Myocyte (in vitro differentiated cells): ENCODE measurements around the gene C10orf95. TPM values are rescaled to one million over a fixed set of nuclear protein-coding genes. Genes with fewer than 3 reads are reported as not detected.
"Not testable (repeated sequence)": the region's sequence is repeated elsewhere in the genome, so short reads cannot be mapped to it uniquely, and the experiment has no call there.

Experiments used
- DNase-seq: peaks from one replicate; pipeline ENCODE4 v3.0.0-alpha.2; 2012; ENCODE audit warnings: low read depth
- total RNA-seq: library from RNA; depleted of rRNA; stranded (reverse); fragments of >200 nt; gene quantifications from 2 replicates; pipeline ENCODE4 v1.2.3, GENCODE V29; 2014

Gene C10orf95
- total RNA-seq, 1 donor from 2014 or later = not detected

DNA sequence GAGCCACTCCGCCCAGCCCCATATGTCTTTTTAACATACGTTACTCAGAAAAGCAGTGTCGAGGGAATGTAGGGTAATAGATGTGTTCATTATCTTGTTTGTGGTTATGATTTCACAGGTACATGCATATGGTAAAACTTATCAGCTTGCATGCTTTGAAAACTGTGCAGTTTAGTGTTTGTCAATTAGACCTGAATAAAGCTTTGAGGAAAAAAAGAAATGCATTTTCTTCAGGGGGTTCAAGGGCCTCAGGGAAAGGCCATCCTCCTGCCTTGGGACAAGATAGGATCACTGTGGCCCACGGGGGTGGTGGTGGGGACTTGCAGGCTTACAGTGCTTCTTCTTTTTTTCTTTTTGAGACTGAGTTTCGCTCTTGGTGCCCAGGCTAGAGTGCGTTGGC, 16.0 kb upstream of the C10orf95 start:
- no peak for DNase-seq

DNA sequence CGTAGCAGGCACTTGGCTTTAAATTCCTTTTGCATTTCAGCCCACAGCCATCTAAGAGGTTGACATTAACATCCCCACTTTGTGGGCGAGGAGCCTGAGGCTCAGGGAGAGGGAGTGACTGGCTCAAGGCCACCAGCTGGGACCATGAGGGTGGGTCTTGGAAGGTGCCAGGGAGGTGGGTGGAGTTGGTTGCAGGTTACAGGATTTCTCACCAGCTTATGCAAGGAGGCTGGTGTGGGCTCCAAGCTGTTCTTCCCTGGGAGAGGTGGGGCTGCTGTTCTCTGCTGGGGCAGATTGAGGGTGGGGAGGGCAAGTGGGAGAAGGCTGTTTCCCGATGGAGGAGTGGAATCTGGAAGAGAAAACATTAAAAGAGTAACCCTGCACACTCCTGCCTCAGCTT, 14.1 kb upstream of the C10orf95 start:
- no peak for DNase-seq

DNA sequence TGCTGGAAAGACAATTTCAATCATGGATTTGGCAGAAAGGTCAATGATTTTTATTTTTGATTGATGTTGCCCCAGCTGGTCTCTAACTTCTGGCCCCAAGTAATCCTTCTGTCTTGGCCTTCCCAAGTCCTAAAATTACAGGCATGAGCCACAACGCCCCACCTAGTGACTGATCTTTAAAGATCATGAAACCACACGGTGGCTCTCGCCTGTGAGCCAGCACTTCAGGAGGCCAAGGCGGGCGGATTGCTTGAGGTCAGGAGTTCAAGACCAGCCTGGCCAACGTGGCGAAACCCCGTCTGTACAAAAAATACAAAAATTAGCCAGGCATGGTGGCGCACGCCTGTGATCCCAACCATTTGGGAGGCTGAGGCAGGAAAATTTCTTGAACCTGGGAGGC, 12.6 kb upstream of the C10orf95 start:
- no peak for DNase-seq

DNA sequence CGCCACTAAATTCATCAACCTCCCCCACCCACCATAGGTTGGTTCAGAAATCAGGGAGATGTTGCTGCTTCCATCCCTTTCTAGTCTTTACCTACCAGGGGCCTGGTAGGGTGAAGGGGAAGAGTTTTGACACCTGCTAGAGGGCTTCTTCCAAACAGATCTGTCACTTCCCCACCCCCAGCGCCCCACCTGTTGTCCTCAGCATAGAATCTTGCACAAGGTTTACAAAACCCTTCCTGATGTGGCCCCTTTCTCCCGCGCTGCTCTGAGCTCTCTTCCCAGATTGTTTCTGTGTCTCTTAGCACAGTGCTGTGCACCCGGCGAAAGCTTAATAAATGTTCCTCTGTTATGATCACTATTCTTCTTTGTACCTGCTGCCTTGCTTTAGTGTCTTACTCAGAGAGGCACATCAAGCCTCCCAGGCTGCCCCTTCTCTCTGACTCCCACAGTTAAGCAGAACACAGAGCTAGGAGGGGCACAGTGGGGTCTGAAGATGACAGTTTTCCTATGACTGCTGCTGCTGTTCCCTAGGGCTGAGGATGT, 11.2 kb upstream of the C10orf95 start:
- DNase-seq = peak; percentile 29

DNA sequence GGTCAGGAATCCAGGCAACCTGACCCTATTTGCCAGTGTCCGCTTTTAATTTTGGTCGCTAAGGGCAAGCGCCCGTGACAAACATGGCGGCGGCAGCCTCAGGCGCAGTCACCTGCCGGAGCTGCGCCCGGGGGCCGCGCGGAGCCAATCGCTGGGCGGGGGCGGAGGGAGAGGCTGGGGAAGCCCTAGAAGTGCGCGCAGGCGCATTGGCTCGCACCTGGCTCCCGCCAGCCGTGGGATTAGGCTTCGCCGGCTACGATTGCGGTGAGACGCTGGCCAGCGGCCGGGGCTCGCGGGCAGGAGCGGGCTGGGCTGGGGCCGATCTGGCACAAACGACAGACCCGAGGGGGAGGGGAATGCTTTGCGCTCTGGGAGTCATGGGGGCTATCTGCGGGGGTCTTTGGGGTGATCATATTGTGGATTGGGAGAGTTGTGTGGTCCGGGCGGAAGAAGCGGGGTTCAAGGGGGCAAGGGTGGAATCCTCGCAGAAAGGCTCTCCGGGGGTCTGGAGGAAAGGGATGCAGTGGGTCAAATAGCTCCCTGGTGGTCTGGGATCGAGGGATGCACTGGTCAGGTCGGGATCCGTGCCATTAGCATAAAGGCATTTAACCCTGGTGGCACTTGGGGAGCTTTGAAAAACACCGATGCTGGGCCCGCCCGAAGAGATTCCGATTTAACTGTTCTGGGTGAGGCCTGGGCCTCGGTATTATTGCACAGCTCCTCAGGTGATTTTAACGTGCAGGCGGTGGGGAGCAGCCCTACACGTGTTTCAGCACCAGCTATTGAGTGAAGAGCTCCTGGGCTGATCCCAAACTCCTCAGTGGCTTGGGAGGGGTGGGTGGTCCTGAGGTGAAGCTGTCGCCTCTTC, 10.1 kb upstream of the C10orf95 start:
- peak; percentile 91 for DNase-seq

DNA sequence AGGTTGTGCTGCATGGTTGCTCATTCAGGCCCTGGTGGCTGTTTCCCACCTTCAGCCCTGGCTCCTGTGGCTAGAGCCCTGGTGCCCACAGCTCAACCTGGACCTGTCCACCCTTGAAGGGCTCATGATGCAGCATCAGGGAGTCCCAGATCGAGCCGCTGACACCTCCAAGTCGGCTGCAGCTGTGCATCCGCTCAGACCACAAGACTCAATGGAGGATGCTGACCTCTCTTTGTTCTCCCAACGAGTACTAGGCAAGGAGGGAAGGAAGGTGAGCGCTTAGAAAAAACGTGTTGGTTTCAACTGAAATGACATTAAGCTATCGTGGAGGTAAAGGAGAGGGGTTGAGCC, 9.5 kb upstream of the C10orf95 start:
- no peak for DNase-seq

DNA sequence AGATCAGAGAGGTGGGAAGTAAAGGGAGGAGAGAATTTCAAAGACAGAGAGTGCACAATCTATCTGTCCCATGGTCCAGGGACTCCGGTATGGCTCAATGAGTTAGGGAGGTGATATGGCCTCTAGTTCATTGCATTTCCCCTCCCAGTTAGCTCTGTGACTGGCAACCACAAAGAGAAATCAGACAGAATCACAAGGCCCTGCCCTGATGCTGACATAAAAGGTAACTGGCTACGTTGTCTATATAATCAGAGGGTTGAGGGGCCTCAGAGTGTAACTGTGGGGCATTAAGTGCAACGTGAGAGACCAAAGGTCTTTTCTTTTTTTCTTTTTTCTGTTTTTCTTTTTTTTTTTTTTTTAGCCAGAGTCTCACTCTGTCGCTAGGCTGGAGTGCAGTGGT, 7.3 kb upstream of the C10orf95 start:
- DNase-seq = no peak

DNA sequence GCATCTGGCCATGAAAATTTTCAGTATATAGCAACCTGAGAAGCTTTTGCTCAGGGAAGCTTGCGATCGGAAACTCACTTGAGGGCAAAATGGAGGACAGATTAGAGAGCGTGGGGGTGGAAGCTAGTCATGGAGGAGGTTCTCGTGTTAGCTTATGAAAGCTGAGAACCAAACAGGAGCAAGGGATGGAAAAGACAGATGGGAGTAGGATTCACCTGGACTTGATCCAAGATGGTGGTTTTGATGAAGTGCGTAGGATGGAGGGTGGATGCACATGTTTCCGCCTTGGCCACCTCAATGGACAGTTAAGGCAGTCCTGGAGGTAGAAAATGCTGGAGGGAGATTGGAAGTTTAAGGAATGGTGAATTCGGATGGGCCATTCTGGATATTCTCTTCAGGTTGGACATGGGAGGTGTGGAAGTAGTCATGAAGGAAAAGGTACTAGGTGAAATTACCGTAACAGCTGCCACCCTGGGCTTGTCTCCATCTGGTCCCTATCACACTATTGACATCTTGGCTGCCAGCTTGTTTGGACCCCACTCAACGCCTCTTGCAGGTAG, 6.3 kb upstream of the C10orf95 start:
- no peak for DNase-seq

DNA sequence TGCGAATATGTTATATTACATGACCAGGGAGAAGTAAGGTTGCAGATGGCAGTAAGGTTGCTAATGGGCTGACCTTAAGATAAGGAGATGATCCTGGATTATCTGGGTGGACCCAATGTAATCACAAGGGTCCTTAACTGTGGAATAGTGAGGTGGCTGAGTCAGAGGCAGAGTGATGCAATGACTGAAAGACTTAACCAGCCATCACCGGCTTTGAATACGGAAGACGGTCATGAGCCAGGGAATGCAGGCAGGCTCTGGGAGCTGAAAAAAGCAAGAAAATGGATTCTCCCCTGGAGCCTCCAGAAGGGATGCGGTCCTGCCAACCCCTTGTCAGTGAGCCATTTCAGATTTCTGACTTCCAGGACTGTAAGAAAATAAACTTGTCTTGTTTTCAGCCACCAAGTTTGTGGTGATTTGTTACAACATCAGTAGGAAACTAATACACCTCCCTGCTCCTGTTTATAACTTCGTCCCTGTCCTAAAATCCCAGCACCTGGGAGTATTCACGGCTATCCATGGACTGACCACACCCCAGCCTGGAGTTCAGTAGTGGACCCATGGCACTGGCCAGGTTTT, 4.6 kb upstream of the C10orf95 start:
- peak; percentile 45 for DNase-seq

DNA sequence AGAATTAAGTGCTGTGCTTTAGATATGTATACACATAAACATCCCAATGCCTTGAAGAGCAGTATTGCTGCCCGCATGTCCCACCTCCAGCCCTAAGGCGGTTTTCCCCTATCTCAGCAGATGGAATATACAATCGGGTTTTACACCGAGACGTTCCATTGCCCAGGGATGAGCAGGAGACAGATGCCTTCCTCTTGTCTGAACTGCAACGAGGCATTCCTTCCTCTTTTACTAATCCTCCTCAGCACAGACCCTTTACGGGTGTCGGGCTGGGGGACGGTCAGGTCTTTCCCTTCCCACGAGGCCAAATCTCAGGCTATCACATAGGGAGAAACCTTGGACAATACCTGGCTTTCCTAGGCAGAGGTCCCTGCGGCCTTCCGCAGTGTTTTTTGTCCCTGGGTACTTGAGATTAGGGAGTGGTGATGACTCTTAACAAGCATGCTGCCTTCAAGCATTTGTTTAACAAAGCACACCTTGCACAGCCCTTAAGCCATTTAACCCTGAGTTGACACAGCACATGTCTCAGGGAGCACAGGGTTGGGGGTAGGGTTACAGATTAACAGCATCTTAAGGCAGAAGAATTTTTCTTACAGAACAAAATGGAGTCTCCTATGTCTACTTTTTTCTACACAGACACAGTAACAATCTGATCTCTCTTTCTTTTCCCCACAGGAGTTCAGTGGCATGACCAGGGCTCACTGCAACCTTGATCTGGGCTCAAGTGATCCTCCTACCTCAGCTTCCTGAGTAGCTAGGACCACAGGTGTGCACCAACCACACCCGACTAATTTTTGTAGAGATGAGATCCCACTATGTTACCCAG, 3.5 kb upstream of the C10orf95 start:
- DNase-seq = not testable (repeated sequence)

DNA sequence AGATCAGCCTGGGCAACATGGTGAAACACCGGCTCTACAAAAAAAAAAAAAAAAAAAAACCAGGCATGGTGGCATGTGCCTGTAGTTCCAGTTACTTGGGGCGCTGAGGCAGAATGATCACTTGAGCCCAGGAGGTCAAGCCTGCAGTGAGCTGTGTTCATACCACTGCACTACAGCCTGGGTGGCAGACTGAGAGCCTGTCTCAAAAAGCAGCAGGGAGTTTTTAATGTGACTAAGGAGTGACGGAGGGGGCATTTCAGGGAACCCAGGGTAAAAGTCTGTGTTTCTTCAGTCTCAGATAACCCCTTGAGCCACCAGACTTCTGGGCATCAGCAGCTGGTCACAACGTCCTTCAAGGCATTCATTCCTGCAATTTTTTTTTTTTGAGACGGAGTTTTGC, 2.2 kb upstream of the C10orf95 start:
- DNase-seq = no peak

DNA sequence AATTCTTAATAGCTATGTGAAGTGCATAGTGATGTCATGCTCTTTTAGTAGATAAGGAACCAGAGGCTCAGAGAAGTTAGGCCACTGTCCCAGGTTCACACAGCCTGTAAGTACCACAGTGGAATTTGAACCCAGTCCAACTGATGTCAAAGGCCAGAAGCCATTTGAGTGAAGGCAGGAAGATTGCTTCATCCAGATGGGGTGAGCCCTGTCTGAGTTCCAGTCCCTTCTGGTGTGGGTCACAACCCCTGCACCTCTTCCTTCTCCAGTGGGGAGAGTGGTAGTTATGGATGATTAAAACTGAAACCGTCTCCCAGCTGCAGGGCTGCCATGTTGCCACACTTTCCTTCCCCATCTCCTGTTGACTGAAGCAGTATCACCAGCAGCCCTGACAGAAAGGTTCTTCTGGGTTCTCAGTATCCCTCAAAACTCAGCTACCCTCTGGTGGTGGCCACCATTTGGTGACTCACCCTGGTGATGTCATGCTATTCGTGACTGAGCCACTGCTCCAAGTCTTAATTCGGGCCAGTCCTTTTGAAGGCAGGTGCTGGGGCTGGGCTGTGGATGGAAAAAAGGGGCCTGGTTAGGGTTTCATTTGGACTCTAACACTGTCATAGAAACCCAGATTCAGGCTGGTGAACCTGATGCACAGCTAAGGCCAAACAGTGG, 1.5 kb upstream of the C10orf95 start:
- peak; percentile 95 for DNase-seq

DNA sequence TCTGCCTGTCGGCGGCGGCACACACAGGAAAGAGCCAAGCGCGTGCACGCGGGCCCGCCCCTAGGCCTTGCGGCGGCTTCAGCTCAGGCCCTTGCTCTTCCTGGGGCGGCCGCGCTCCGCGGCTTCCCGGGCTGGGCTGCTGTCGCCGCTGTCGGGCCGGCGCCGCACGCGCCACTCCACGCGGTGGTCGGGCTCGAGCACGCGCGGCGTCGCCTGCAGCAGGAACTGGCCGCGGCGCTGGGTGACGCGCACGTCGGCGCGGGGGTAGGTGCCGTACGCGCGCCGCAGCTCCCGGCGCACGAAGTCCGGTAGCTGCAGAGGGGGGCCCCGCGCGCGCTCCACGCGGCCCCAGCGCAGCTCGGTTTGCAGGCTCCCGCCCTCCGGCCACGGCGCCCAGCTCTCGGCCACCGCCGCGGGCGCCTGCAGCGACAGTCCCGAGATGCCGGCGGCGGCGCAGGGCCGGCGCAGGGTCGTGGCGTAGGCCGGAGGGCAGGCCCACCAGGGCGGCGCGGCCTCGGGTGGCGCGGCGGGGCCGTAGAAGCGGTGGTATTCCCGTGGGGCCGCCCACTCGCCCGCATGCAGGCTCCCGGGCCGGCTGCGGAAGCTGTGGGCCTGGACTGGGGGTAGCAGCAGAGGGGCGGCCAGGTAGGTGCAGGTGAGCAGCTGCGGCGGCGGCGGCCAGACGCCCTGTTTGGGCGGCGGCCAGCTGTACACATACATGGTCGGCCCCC, 804 bp downstream of the C10orf95 start:
- DNase-seq = peak; percentile 80

DNA sequence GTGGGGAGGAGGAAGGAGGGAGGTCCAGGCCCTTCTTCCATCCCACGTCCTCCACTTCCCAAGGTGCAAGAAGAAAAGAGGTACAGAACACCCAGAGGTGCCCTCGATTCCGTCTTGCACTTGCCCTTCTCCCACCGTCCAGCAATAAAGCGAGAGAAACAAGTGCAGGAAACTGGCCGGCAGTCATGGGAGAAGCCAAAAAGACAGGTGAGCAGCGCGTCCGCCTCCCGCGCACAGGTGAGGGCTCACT, 1.3 kb downstream of the C10orf95 start:
- DNase-seq = no peak

DNA sequence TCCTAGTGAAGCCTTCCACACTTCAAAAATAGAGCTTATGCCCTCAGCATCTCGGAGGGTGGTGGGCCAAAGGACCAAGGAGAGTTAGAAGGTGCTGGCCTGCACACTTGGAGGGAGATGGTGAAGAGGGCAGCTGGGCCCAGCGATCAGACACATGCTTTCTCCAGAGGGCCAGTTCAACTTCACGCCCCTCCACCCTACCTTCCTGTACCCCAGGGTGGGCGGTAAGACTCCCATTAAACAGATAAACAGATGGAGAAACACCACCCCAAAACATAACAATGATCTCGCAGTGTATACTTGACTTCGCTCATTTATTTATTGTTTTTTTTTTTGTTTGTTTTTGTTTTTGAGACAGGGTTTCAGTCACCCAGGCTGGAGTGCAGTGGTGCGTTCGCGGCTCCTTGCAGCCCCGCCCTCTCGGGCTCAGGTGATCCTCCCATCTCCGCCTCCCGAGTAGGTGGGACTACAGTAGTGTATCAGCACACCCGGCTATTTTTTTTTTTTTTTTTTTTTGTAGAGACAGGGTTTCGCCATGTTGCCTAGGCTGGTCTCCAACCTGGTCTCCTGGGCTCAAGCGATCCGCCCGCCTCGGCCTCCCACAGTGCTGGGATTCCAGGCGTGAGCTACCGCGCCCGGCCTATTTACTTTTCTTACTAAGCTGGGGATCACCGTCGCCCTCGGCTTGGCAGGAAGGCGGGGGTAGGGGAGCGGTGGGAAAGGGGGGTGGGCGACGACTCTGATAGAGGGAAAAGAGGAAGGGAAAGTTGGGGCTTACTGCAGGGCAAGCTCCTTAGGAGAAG, 1.8 kb downstream of the C10orf95 start:
- no peak for DNase-seq

DNA sequence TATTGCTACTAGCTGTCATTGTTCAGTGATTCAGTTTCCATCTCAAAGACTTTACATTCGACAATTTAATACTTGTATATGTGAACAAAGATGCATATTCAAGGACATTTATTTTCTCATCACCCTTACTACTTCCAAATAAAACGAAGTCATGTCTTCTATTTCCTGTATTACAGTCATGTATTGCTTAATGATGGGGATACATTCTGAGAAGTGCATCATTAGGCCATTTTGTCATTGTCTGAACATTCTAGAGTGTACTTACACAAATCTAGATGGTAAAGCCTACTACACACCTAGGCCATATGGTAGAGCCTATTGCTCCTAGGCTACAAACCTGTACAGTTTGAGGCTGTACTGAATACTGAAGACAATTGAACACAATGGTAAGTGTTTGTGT, 6.5 kb downstream of the C10orf95 start:
- DNase-seq = no peak

DNA sequence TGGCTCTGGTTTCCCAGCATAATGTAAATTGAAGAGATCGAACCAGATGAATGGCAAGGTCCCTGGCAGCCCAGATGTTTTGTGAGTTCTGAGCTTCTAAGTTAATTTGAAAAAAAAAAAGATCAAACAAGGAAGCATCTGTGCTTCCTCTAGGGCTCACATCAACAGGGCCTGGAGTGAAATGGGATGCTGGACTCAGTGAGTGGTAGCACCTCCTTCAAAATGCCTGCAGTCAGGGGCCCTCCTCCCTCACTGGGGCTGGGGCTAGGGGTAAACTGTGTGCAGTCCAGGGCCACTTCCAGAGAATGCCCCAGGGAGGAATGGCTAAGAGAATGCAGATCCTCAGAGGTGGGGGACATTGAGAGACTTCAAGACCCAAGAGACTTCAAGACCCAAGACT, 13.0 kb downstream of the C10orf95 start:
- DNase-seq = no peak

DNA sequence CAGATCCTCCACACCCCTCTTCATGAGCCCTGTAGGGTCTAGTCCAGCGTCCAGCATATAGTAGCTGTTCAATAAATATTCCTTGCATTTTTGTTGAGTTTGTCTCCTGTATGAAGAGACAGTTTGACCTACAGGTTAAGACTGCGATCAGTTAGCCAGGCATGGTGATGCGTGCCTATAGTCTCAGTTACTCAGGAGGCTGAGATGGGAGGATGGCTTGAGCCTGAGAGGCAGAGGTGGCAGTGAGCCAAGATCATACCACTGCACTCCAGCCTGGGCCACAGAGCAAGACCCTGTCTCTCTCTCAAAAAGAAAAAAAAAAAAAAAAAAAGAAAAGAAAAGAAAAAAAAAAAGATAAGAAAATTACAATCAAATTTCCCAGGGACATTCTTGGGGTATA, 13.8 kb downstream of the C10orf95 start:
- no peak for DNase-seq

DNA sequence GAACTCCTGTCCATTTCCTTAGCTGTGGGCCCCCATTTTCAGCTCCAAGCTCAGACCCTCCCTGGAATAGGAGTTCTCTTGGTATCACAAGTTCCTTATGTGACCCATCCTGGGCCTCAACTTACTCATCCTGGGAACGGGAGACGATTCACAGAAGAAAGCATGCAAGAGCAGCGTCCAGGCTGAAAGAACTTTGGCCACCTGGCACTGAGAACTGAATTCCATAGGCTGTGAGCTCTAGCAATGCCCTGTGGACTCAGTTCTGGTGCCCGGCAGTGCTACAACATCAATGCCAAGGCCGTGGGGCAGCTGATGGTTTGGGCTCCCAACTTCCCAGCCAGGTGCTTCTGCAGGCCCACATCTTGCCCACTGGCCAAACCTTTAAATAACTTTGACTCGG, 15.0 kb downstream of the C10orf95 start:
- no peak for DNase-seq
